Gastroesophageal sphincter (tissue), 4 donors: ENCODE results near the gene OR5J2. TPM values are rescaled to one million over a fixed set of nuclear protein-coding genes. Genes with fewer than 3 reads are reported as not detected.
"Not testable (repeated sequence)": the region's sequence is repeated elsewhere in the genome, so short reads cannot be mapped to it uniquely, and the experiment has no call there.

Experiments
- ATAC-seq: fragments of 150-250 bp; one replicate; pipeline ENCODE4 v1.9.1; 2016; ENCODE audit warnings: mild to moderate bottlenecking, moderate library complexity
- H3K27ac ChIP-seq, 4 donors: fragments of 200-600 bp; sonication (generic) in 3 of 4; 1 replicate in 3 of 4; 2 replicates in 1 of 4; pipeline ENCODE4 v1.5.1; 2016 to 2019
- H3K27me3 ChIP-seq: fragments of 200-600 bp; sonication (generic); one replicate; pipeline ENCODE4 v1.5.1; 2019
- H3K36me3 ChIP-seq, 2 donors: fragments of 200-600 bp; sonication (generic); one replicate each; pipeline ENCODE4 v1.5.1; 2019; ENCODE audit warnings: control low read depth in 1 of 2
- H3K4me1 ChIP-seq, 3 donors: fragments of 200-600 bp; sonication (generic); 1 replicate in 2 of 3; 2 replicates in 1 of 3; pipeline ENCODE4 v1.5.1; 2016 to 2019; ENCODE audit warnings: control low read depth in 2 of 3
- H3K4me3 ChIP-seq, 2 donors: fragments of 200-600 bp; sonication (generic); one replicate each; pipeline ENCODE4 v1.5.1; 2019; ENCODE audit warnings: mild to moderate bottlenecking in 1 of 2, moderate library complexity in 1 of 2
- H3K9me3 ChIP-seq, 3 donors: fragments of 200-600 bp; sonication (generic); one replicate each; pipeline ENCODE4 v1.5.1; 2017 to 2019; ENCODE audit warnings: control low read depth in 2 of 3
- CTCF ChIP-seq, 4 experiments: fragments of 200-600 bp in 2 of 4; fragments of 450-650 bp in 2 of 4; sonication (generic) in 1 of 4; IDR thresholded peaks; one replicate each; pipeline ENCODE4 v1.5.1; 2017 to 2019; ENCODE audit warnings: antibody characterized with exemption in 4 of 4, mild to moderate bottlenecking in 2 of 4, moderate library complexity in 2 of 4
- EP300 ChIP-seq: sonication (generic); formaldehyde crosslinking; IDR thresholded peaks from one replicate; pipeline ENCODE4 v1.6.1; 2017; ENCODE audit warnings: antibody characterized with exemption, mild to moderate bottlenecking
- POLR2A ChIP-seq, 2 donors: fragments of 450-650 bp; IDR thresholded peaks; one replicate each; pipeline ENCODE4 v1.6.1; 2017; ENCODE audit warnings: antibody characterized with exemption in 2 of 2, mild to moderate bottlenecking in 2 of 2, moderate library complexity in 1 of 2
- POLR2AphosphoS5 ChIP-seq: sonication (generic); formaldehyde crosslinking; IDR thresholded peaks from one replicate; pipeline ENCODE4 v1.6.1; 2017; ENCODE audit warnings: antibody characterized with exemption
- WGBS, 2 donors: methylation state at CpG; one replicate each; pipeline ENCODE4 v1.1.5; 2018; ENCODE audit warnings: low coverage in 1 of 2; 5-methylcytosine and 5-hydroxymethylcytosine counted together
- total RNA-seq, 4 donors: library from RNA; depleted of rRNA; stranded (reverse); fragments of >200 nt; gene quantifications; one replicate each; pipeline ENCODE4 v1.1.0, GENCODE V29; 2016

The OR5J2 gene
- total RNA-seq, 4 donors from 2014 or later: not detected

- WGBS, 2 donors: 51 to 67% methylated on average over 2 of the region's 2 CpGs
- Histone ChIP-seq H3K27me3 (no peaks in the 10 kb centered on the region), H3K27ac (no peak overlapping the region), H3K9me3 (no peaks in the 10 kb centered on the region), H3K4me1 (no peaks in the 10 kb centered on the region), H3K36me3 (no peaks in the 10 kb centered on the region), H3K4me3 (no peak overlapping the region)
- ATAC-seq: no peak
- no peak for TF ChIP-seq EP300
- no peak for TF ChIP-seq CTCF (IDR thresholded peaks at IDR 0.05)
- TF ChIP-seq POLR2A (IDR thresholded peaks at IDR 0.05): no peak
- TF ChIP-seq POLR2AphosphoS5: no peak
Observed at GRCh38 chr11:56197367-56197766, 20.9 kb downstream of the OR5J2 start.

- Histone ChIP-seq H3K9me3 (no peaks in the 10 kb centered on the region), H3K27me3 (no peaks in the 10 kb centered on the region), H3K4me3 (no peak overlapping the region), H3K4me1 (no peaks in the 10 kb centered on the region), H3K36me3 (no peaks in the 10 kb centered on the region), H3K27ac (no peak overlapping the region)
- 25% methylated on average over 1 of the region's 1 CpG; no CpG with 5 or more reads in 1 of the 2 donors for WGBS, 2 donors
- ATAC-seq: no peak
- no peak for TF ChIP-seq POLR2A (IDR thresholded peaks at IDR 0.05)
- no peak for TF ChIP-seq POLR2AphosphoS5
Observed at GRCh38 chr11:56207790-56208189, 31.4 kb downstream of the OR5J2 start.

- 63 to 66% methylated on average over 2 of the region's 2 CpGs for WGBS, 2 donors
- TF ChIP-seq POLR2AphosphoS5 (no peak), CTCF (IDR thresholded peaks at IDR 0.05) (no peak), EP300 (no peak), POLR2A (IDR thresholded peaks at IDR 0.05) (no peak)
- Histone ChIP-seq H3K27ac (no peak overlapping the region), H3K27me3 (no peaks in the 10 kb centered on the region), H3K36me3 (no peaks in the 10 kb centered on the region), H3K4me3 (no peak overlapping the region), H3K9me3 (peaks cover 0 to 25% (median 0%) of the 10 kb centered on the region in 3 donors), H3K4me1 (no peaks in the 10 kb centered on the region)
- no peak for ATAC-seq
Observed at GRCh38 chr11:56214537-56214936, 38.1 kb downstream of the OR5J2 start.

- ATAC-seq, H3K27ac ChIP-seq, H3K4me3 ChIP-seq, H3K27me3 ChIP-seq, H3K36me3 ChIP-seq, H3K4me1 ChIP-seq: not testable (repeated sequence)
- 67% methylated on average over 1 of the region's 5 CpGs; no CpG with 5 or more reads in 1 of the 2 donors for WGBS, 2 donors
- peaks cover 0 to 40% (median 0%) of the 10 kb centered on the region in 3 donors for H3K9me3 ChIP-seq
Observed at GRCh38 chr11:56219735-56220134, 43.3 kb downstream of the OR5J2 start.

Other genes with a start within 250 kb of the OR5J2 start
- not detected for gene OR5I1, start 240.2 kb upstream of the OR5J2 start, total RNA-seq
- gene OR10AG1, start 206.7 kb upstream of the OR5J2 start, total RNA-seq: not detected
- gene OR5F1, start 182.0 kb upstream of the OR5J2 start, total RNA-seq: not detected
- gene OR5AS1, start 149.0 kb upstream of the OR5J2 start, total RNA-seq: under 1 TPM in 1 of 4 donors, not detected in 3; 0.04 TPM
- not detected for gene OR8I2, start 83.3 kb upstream of the OR5J2 start, total RNA-seq
- not detected for gene OR8H2, start 72.9 kb upstream of the OR5J2 start, total RNA-seq
- gene OR8H3, start 54.2 kb upstream of the OR5J2 start, total RNA-seq: not detected
- gene OR8J3, start 36.4 kb upstream of the OR5J2 start, total RNA-seq: under 1 TPM in 1 of 4 donors, not detected in 3; 0.12 TPM
- not detected for gene OR8K5, start 16.3 kb upstream of the OR5J2 start, total RNA-seq
- gene OR5T2, start 57.6 kb downstream of the OR5J2 start, total RNA-seq: under 1 TPM in 1 of 4 donors, not detected in 3; 0.35 TPM
- not detected for gene OR5T3, start 75.6 kb downstream of the OR5J2 start, total RNA-seq
- not detected for gene OR5T1, start 97.5 kb downstream of the OR5J2 start, total RNA-seq
- not detected for gene OR8H1, start 115.6 kb downstream of the OR5J2 start, total RNA-seq
- not detected for gene OR8K3, start 138.5 kb downstream of the OR5J2 start, total RNA-seq
- gene OR8K1, start 169.4 kb downstream of the OR5J2 start, total RNA-seq: not detected
- gene OR8J1, start 177.7 kb downstream of the OR5J2 start, total RNA-seq: not detected
- gene OR8U1, start 199.0 kb downstream of the OR5J2 start, total RNA-seq: not detected
- gene OR5AL1, start 236.1 kb downstream of the OR5J2 start, total RNA-seq: not detected